GM06990 (cell line): ENCODE data around the gene MRM2.

Experiments
- DNase-seq: peaks from one replicate; pipeline ENCODE4 v3.0.0-alpha.2; 2011; ENCODE audit not compliant: insufficient read length; ENCODE audit errors: extremely low read depth
- H3K27me3 ChIP-seq: replicated peaks from 2 replicates; pipeline ENCODE4 v1.6.0; 2011; ENCODE audit warnings: low read length; ENCODE audit not compliant: control insufficient read depth, insufficient read depth
- H3K36me3 ChIP-seq: 2 replicates; pipeline ENCODE4 v1.5.1; 2011; ENCODE audit warnings: low read length; ENCODE audit not compliant: control insufficient read depth, insufficient read depth
- H3K4me3 ChIP-seq: replicated peaks from 2 replicates; pipeline ENCODE4 v1.5.1; 2011; ENCODE audit warnings: low read depth, mild to moderate bottlenecking, control low read depth, low read length
- TF ChIP-seq, protein P1 (sequence below): IDR thresholded peaks from 2 replicates; pipeline ENCODE4 v1.5.1; 2011; ENCODE audit warnings: low read length, control low read depth, mild to moderate bottlenecking, inconsistent platforms; ENCODE audit not compliant: insufficient read depth, poor library complexity, severe bottlenecking

MRM2 gene

DNA sequence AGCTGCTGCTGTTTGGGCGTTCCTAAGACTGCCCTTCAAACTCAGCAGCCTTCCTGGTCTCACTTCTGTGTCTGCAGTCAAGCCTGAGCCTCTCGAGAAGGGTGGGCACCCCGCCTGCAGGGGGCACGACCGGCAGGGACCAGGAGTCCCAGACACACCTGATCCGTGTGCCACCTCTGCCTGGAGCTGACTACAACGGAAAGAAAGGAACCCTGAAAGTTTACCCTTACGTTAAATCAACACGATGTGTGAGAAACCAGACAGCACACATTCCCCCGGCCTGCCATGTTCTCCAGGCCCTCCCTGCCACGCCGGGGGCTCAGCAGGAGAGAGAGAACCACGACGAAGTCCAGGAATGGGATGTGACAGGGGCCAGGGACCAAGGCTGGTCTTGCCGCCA lies 14.3 kb downstream of the MRM2 start:
- Histone ChIP-seq H3K4me3 (no peak overlapping the region), H3K36me3 (peaks cover 45% of the 10 kb centered on the region), H3K27me3 (no peaks in the 10 kb centered on the region)
- TF ChIP-seq, protein P1, sequence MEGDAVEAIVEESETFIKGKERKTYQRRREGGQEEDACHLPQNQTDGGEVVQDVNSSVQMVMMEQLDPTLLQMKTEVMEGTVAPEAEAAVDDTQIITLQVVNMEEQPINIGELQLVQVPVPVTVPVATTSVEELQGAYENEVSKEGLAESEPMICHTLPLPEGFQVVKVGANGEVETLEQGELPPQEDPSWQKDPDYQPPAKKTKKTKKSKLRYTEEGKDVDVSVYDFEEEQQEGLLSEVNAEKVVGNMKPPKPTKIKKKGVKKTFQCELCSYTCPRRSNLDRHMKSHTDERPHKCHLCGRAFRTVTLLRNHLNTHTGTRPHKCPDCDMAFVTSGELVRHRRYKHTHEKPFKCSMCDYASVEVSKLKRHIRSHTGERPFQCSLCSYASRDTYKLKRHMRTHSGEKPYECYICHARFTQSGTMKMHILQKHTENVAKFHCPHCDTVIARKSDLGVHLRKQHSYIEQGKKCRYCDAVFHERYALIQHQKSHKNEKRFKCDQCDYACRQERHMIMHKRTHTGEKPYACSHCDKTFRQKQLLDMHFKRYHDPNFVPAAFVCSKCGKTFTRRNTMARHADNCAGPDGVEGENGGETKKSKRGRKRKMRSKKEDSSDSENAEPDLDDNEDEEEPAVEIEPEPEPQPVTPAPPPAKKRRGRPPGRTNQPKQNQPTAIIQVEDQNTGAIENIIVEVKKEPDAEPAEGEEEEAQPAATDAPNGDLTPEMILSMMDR, result no peak
- no peak for DNase-seq

- DNase-seq, result no peak
- TF ChIP-seq, protein P1, result no peak
- no peaks in the 10 kb centered on the region for H3K27me3 ChIP-seq
- H3K36me3 ChIP-seq, result peaks cover 52% of the 10 kb centered on the region
- no peak overlapping the region for H3K4me3 ChIP-seq
These were observed 16.2 kb downstream of the MRM2 start for GRCh38 chr7:2225830-2226229.

DNA sequence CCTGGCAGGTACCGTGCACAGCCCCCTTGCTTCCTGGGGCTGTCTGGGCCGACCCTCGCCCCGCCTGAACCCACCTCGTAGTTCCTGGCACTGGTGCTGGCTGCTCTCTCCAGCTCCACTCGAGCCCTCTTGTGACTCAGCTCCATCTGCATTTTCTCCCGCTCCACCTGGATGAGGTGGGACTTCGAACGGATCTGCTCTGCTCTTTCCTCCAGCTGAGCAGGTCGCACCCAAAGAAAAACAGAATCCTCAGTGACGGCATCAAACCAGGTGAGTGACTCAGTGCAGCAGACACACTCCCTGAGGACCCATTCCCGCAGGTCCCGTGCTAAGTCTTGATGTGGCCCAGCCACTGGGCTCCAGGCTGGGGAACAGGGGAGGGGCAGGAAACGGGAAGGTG lies 16.7 kb downstream of the MRM2 start:
- Histone ChIP-seq H3K27me3 (no peaks in the 10 kb centered on the region), H3K36me3 (peaks cover 53% of the 10 kb centered on the region), H3K4me3 (no peak overlapping the region)
- DNase-seq, result no peak
- TF ChIP-seq, protein P1, result no peak

DNA sequence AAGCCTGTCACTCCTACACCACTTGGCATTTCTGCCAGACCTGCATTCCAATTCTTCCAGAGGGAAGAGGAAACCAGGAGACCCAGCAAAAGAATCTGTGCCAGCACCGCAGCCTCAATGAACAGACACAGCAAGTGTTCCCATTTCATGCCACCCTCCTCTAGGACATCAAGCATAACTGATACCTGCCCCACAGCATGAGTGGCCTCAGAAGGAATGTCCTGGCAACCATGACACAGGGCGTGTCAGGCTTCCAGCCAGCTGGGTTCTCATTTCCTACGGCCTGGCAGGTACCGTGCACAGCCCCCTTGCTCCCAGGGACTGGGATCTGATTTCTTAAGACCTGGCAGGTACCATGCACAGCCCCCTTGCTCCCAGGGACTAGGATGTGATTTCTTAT lies 17.1 kb downstream of the MRM2 start:
- TF ChIP-seq, protein P1, result no peak
- DNase-seq, result no peak
- H3K27me3 ChIP-seq, result no peaks in the 10 kb centered on the region
- no peak overlapping the region for H3K4me3 ChIP-seq
- H3K36me3 ChIP-seq, result peaks cover 52% of the 10 kb centered on the region

DNA sequence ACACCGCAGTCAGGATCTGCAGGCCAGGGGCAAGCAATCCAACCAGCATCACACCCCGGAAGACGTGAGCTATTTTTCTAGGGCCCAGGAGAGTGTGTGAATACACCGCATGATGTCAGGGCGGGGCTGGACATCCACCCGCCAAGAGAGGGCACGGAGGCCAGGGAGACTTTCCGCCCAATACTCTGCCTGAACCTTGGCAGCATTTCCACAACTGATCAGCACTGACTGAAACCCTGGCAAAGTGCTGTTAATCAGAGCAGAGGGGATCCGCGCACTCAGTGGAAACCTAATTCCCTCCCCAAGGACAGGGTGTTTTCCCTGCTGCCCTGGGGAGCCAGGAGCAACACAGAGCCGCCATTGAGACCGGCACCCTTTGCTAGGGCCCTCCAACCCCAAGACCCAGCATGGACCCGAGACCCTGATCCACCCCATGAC lies 17.5 kb downstream of the MRM2 start:
- TF ChIP-seq, protein P1, result no peak
- no peak overlapping the region for H3K4me3 ChIP-seq
- H3K36me3 ChIP-seq, result peaks cover 48% of the 10 kb centered on the region
- DNase-seq, result no peak
- H3K27me3 ChIP-seq, result no peaks in the 10 kb centered on the region

- TF ChIP-seq, protein P1, result no peak
- Histone ChIP-seq H3K36me3 (peaks cover 52% of the 10 kb centered on the region), H3K4me3 (no peak overlapping the region), H3K27me3 (no peaks in the 10 kb centered on the region)
- DNase-seq, result no peak
These were observed 18.7 kb downstream of the MRM2 start for GRCh38 chr7:2223321-2223720.
